Right atrium auricular region (tissue), 2 donors: ENCODE data around the gene TNNI3K. TPM values are rescaled to one million over a fixed set of nuclear protein-coding genes. Genes with fewer than 3 reads are reported as not detected.

Experiments
- DNase-seq: peaks from one replicate; pipeline ENCODE4 v3.0.0-alpha.2; 2019; ENCODE audit warnings: low spot score
- H3K27ac ChIP-seq, 2 donors: fragments of 200-600 bp; sonication (generic); 1 replicate in 1 of 2; 2 replicates in 1 of 2; pipeline ENCODE4 v1.5.1; 2016 to 2019
- H3K27me3 ChIP-seq, 2 donors: fragments of 200-600 bp; sonication (generic); one replicate each; pipeline versions ENCODE4 v1.5.1 to v1.6.0; 2017 to 2019
- H3K36me3 ChIP-seq: fragments of 200-600 bp; sonication (generic); one replicate; pipeline ENCODE4 v1.5.1; 2016
- H3K4me1 ChIP-seq, 2 donors: fragments of 200-600 bp; sonication (generic); one replicate each; pipeline versions ENCODE4 v1.5.1 to v1.6.0; 2017 to 2019
- H3K4me3 ChIP-seq, 2 donors: fragments of 200-600 bp; sonication (generic); 1 replicate in 1 of 2; 2 replicates in 1 of 2; pipeline ENCODE4 v1.5.1; 2017 to 2019; ENCODE audit warnings: mild to moderate bottlenecking in 1 of 2, moderate library complexity in 1 of 2
- H3K9me3 ChIP-seq, 2 donors: fragments of 200-600 bp; sonication (generic); one replicate each; pipeline ENCODE4 v1.5.1; 2019
- CTCF ChIP-seq, 2 donors: fragments of 200-600 bp; sonication (generic); IDR thresholded peaks; one replicate each; pipeline ENCODE4 v1.5.1; 2019; ENCODE audit warnings: antibody characterized with exemption in 2 of 2
- total RNA-seq, 2 donors: library from RNA; depleted of rRNA; stranded (reverse); fragments of >200 nt; gene quantifications; one replicate each; pipeline ENCODE4 v1.1.0, GENCODE V29; 2016

TNNI3K gene
- total RNA-seq, 2 donors from 2014 or later: 14.6 to 18.3 TPM

DNA sequence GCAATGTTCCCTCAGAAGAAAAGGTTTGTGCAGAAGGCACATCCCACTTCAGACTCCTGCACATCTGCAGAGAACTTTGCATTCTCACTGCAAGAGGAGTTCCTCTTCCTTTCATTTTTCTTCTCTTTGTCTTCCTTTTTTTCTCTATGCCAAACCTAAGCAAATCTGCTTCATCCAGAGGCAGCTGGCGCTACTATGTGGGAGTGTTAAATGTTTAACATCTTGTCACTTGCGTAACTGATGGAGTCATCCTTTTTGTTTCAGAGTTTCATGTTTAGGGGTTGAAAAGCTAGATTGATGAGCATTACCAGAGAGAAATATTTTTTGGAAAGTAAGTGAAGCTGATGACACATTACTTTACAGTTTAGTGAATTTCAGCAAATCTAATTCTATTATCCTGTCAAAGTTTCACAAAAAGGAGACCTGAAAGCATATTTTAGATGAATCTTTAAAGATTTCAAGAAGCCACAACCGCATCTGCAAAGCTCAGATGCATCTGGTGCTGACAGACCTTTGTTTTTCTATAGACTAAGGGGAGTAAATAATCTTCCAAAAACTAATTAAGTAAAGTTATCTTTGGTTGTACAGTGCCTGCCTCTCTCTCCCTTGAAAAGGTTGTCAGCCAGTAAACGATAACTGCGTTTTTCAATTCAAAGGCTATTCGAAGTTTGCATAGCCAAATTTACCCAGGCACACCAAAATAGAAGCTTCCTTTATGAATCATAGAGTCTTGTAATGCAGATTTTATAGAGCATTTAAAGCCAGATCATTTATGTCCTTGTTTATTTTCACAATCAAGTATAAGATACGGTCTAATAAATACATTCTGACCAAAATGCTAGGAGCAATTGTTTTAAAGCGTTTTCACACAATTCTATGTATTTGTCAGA, 278.5 kb downstream of the TNNI3K start:
- TF ChIP-seq CTCF (IDR thresholded peaks at IDR 0.05): no peak
- no peaks in the 10 kb centered on the region for H3K27me3 ChIP-seq
- no peak overlapping the region for H3K4me3 ChIP-seq
- H3K36me3 ChIP-seq: no peaks in the 10 kb centered on the region
- no peaks in the 10 kb centered on the region for H3K4me1 ChIP-seq
- no peak for DNase-seq
- H3K27ac ChIP-seq: no peak overlapping the region
- H3K9me3 ChIP-seq: no peaks in the 10 kb centered on the region

GRCh38 chr1:74517599-74518051, 282.4 kb downstream of the TNNI3K start:
- no peak overlapping the region for H3K27ac ChIP-seq
- no peaks in the 10 kb centered on the region for H3K9me3 ChIP-seq
- no peaks in the 10 kb centered on the region for H3K4me1 ChIP-seq
- no peak for DNase-seq
- no peak for TF ChIP-seq CTCF (IDR thresholded peaks at IDR 0.05)
- H3K27me3 ChIP-seq: no peaks in the 10 kb centered on the region
- H3K4me3 ChIP-seq: no peak overlapping the region
- H3K36me3 ChIP-seq: no peaks in the 10 kb centered on the region

- no peak overlapping the region for H3K27ac ChIP-seq
- no peaks in the 10 kb centered on the region for H3K4me1 ChIP-seq
- no peaks in the 10 kb centered on the region for H3K27me3 ChIP-seq
Measured at GRCh38 chr1:74522148-74522547, 287.0 kb downstream of the TNNI3K start.

DNA sequence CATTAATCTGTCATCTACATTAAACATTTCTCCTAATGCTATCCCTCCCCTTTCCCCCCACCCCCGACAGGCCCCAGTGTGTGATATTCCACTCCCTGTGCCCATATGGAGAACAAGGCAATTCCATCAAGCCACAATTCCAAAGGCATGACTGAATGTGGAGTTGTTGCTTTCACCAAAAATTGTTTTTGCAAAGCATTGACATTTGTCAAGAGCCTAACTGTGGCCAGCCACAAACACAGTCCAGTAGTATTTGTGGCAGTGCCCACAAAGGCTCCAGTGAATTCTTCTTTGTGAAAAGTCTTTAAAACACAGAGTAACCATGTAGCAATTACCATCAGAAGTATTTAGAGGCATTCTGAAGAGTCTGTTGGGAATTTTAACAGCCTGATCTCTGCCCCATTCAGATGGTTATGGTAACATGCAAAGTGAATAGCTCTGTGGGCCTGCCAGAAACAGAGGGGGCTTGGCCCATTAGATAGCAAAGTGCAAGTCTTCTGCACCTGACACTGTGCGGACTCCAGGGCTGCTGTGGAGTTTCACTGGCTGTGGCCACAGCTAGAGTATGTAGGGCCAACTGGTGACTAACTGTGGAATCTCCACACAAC, 288.8 kb downstream of the TNNI3K start:
- Histone ChIP-seq H3K9me3 (no peaks in the 10 kb centered on the region), H3K27ac (no peak overlapping the region), H3K36me3 (no peaks in the 10 kb centered on the region), H3K27me3 (no peaks in the 10 kb centered on the region), H3K4me1 (no peaks in the 10 kb centered on the region), H3K4me3 (no peak overlapping the region)
- DNase-seq: no peak
- no peak for TF ChIP-seq CTCF (IDR thresholded peaks at IDR 0.05)

More at GRCh38 chr1:74522148-74522547, 287.0 kb downstream of the TNNI3K start:
- no peak for TF ChIP-seq CTCF (IDR thresholded peaks at IDR 0.05)
- Histone ChIP-seq H3K36me3 (no peaks in the 10 kb centered on the region), H3K4me3 (no peak overlapping the region), H3K9me3 (no peaks in the 10 kb centered on the region)
- no peak for DNase-seq

DNA sequence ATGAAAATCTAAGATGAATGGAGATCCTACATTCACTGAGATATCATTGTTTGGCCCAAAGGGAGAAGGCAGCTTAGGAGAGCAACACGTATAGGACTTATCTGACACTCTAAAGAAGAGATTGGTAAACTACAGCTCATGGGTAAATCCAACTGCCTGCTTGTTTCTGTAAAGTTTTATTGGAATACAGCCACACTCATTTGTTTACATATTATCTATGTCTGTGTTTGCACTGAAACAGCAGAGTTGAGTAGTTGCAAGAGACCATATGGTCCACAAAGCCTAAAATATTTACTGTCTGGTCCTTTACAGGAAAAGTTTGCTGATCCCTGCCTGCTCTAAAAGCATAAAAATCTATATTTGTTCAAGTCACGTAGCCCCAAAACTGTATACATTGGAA, 291.5 kb downstream of the TNNI3K start:
- TF ChIP-seq CTCF (IDR thresholded peaks at IDR 0.05): no peak
- Histone ChIP-seq H3K27me3 (no peaks in the 10 kb centered on the region), H3K27ac (no peak overlapping the region), H3K4me1 (no peaks in the 10 kb centered on the region), H3K4me3 (no peak overlapping the region), H3K36me3 (no peaks in the 10 kb centered on the region), H3K9me3 (no peaks in the 10 kb centered on the region)
- no peak for DNase-seq
